Activated T-cell treated with anti-CD3 and anti-CD28 coated beads, Interleukin-2, amount 50 U/mL, for 24 hours (primary cell): Measurements from ENCODE around the gene CDK9.

Experiments
- DNase-seq: peaks from one replicate; pipeline ENCODE4 v3.0.0-alpha.2; 2020
- H3K27ac Mint-ChIP-seq: 2 replicates; pipeline ENCODE4 v1.8.0; 2020; ENCODE audit warnings: mild to moderate bottlenecking, mixed read lengths
- H3K27me3 Mint-ChIP-seq: 2 replicates; pipeline ENCODE4 v1.8.0; 2020; ENCODE audit warnings: mixed read lengths
- H3K36me3 Mint-ChIP-seq: 2 replicates; pipeline ENCODE4 v1.8.0; 2020; ENCODE audit warnings: low read depth, mixed read lengths
- H3K4me1 Mint-ChIP-seq: 2 replicates; pipeline ENCODE4 v1.8.0; 2020; ENCODE audit warnings: low read depth, mixed read lengths
- H3K4me3 Mint-ChIP-seq: 2 replicates; pipeline ENCODE4 v1.8.0; 2020; ENCODE audit warnings: mild to moderate bottlenecking, moderate library complexity, mixed read lengths
- H3K9me3 Mint-ChIP-seq: 2 replicates; pipeline ENCODE4 v1.8.0; 2020; ENCODE audit warnings: mixed read lengths

The CDK9 gene

GRCh38 chr9:127785933-127786772 is at the start of gene CDK9:
CDK9 (plus strand) TSS chr9:127786034; CDS start chr9:127786149, 115 bp downstream.
- no peaks in the 10 kb centered on the region for H3K9me3 Mint-ChIP-seq
- DNase-seq: peak; percentile 98
- H3K27ac Mint-ChIP-seq: peak within 1 kb of the TSS; percentile 95
- peak within 1 kb of the TSS; percentile 96 for H3K4me3 Mint-ChIP-seq
- H3K27me3 Mint-ChIP-seq: no peaks in the 10 kb centered on the region
- H3K4me1 Mint-ChIP-seq: peaks cover 75% of the 10 kb centered on the region
- peaks cover 49% of the 10 kb centered on the region for H3K36me3 Mint-ChIP-seq

- H3K4me3 Mint-ChIP-seq: no peak overlapping the region
- H3K27me3 Mint-ChIP-seq: no peaks in the 10 kb centered on the region
- peaks cover 19% of the 10 kb centered on the region for H3K4me1 Mint-ChIP-seq
- DNase-seq: no peak
- H3K9me3 Mint-ChIP-seq: no peaks in the 10 kb centered on the region
- no peak overlapping the region for H3K27ac Mint-ChIP-seq
- peaks cover 31% of the 10 kb centered on the region for H3K36me3 Mint-ChIP-seq
Observed at GRCh38 chr9:127738666-127739065, 47.2 kb upstream of the CDK9 start.

GRCh38 chr9:127739614-127740330 is 46.1 kb upstream of the CDK9 start:
- Mint-ChIP-seq H3K27me3 (no peaks in the 10 kb centered on the region), H3K4me3 (no peak overlapping the region), H3K4me1 (peaks cover 10% of the 10 kb centered on the region), H3K36me3 (peaks cover 34% of the 10 kb centered on the region), H3K9me3 (no peaks in the 10 kb centered on the region), H3K27ac (no peak overlapping the region)
- no peak for DNase-seq

- H3K27me3 Mint-ChIP-seq: no peaks in the 10 kb centered on the region
- no peak overlapping the region for H3K4me3 Mint-ChIP-seq
- H3K9me3 Mint-ChIP-seq: no peaks in the 10 kb centered on the region
- DNase-seq: no peak
- H3K27ac Mint-ChIP-seq: no peak overlapping the region
- peaks cover 4% of the 10 kb centered on the region for H3K4me1 Mint-ChIP-seq
- peaks cover 49% of the 10 kb centered on the region for H3K36me3 Mint-ChIP-seq
Observed at GRCh38 chr9:127741831-127742434, 43.9 kb upstream of the CDK9 start.

GRCh38 chr9:127742435-127743088 is 43.3 kb upstream of the CDK9 start:
- H3K4me1 Mint-ChIP-seq: peaks cover 6% of the 10 kb centered on the region
- H3K27me3 Mint-ChIP-seq: no peaks in the 10 kb centered on the region
- no peak overlapping the region for H3K4me3 Mint-ChIP-seq
- H3K9me3 Mint-ChIP-seq: no peaks in the 10 kb centered on the region
- H3K36me3 Mint-ChIP-seq: peaks cover 54% of the 10 kb centered on the region
- no peak overlapping the region for H3K27ac Mint-ChIP-seq
- no peak for DNase-seq

- Mint-ChIP-seq H3K36me3 (peaks cover 56% of the 10 kb centered on the region), H3K4me1 (peaks cover 13% of the 10 kb centered on the region), H3K27me3 (no peaks in the 10 kb centered on the region), H3K27ac (no peak overlapping the region), H3K4me3 (no peak overlapping the region), H3K9me3 (no peaks in the 10 kb centered on the region)
- no peak for DNase-seq
Observed at GRCh38 chr9:127744398-127745110, 41.3 kb upstream of the CDK9 start.

GRCh38 chr9:127746959-127747569 is 38.8 kb upstream of the CDK9 start:
- H3K36me3 Mint-ChIP-seq: peaks cover 68% of the 10 kb centered on the region
- H3K27ac Mint-ChIP-seq: peak overlapping the region; percentile 47
- H3K4me1 Mint-ChIP-seq: peaks cover 13% of the 10 kb centered on the region
- peak overlapping the region; percentile 10 for H3K4me3 Mint-ChIP-seq
- H3K9me3 Mint-ChIP-seq: no peaks in the 10 kb centered on the region
- DNase-seq: no peak
- no peaks in the 10 kb centered on the region for H3K27me3 Mint-ChIP-seq

GRCh38 chr9:127749090-127749787 is 36.6 kb upstream of the CDK9 start:
- Mint-ChIP-seq H3K36me3 (peaks cover 60% of the 10 kb centered on the region), H3K4me3 (no peak overlapping the region), H3K27ac (no peak overlapping the region), H3K4me1 (peaks cover 15% of the 10 kb centered on the region), H3K27me3 (no peaks in the 10 kb centered on the region), H3K9me3 (no peaks in the 10 kb centered on the region)
- DNase-seq: no peak

GRCh38 chr9:127751269-127752054 is 34.4 kb upstream of the CDK9 start:
- H3K4me3 Mint-ChIP-seq: no peak overlapping the region
- no peak overlapping the region for H3K27ac Mint-ChIP-seq
- H3K36me3 Mint-ChIP-seq: peaks cover 48% of the 10 kb centered on the region
- no peak for DNase-seq
- no peaks in the 10 kb centered on the region for H3K27me3 Mint-ChIP-seq
- peaks cover 15% of the 10 kb centered on the region for H3K4me1 Mint-ChIP-seq
- H3K9me3 Mint-ChIP-seq: no peaks in the 10 kb centered on the region

- no peak for DNase-seq
- Mint-ChIP-seq H3K4me1 (peaks cover 3% of the 10 kb centered on the region), H3K27me3 (no peaks in the 10 kb centered on the region), H3K27ac (peak overlapping the region; percentile 62), H3K4me3 (no peak overlapping the region), H3K9me3 (no peaks in the 10 kb centered on the region), H3K36me3 (peaks cover 37% of the 10 kb centered on the region)
Observed at GRCh38 chr9:127753148-127753547, 32.7 kb upstream of the CDK9 start.

GRCh38 chr9:127753622-127754021 is 32.2 kb upstream of the CDK9 start:
- no peak overlapping the region for H3K4me3 Mint-ChIP-seq

GRCh38 chr9:127754099-127755060 is 31.5 kb upstream of the CDK9 start:
- Mint-ChIP-seq H3K4me1 (peaks cover 4% of the 10 kb centered on the region), H3K4me3 (no peak overlapping the region), H3K27ac (no peak overlapping the region), H3K36me3 (peaks cover 31% of the 10 kb centered on the region), H3K27me3 (no peaks in the 10 kb centered on the region), H3K9me3 (no peaks in the 10 kb centered on the region)
- DNase-seq: no peak

More at GRCh38 chr9:127753622-127754021, 32.2 kb upstream of the CDK9 start:
- Mint-ChIP-seq H3K27ac (no peak overlapping the region), H3K9me3 (no peaks in the 10 kb centered on the region), H3K27me3 (no peaks in the 10 kb centered on the region), H3K36me3 (peaks cover 35% of the 10 kb centered on the region), H3K4me1 (peaks cover 2% of the 10 kb centered on the region)
- DNase-seq: no peak
